VCaP (cell line): ENCODE data around the gene MAPK11.

Experiments used
- H3K27ac ChIP-seq: fragments of 450-650 bp; 2 replicates; pipeline ENCODE4 v1.5.1; 2017
- CTCF ChIP-seq: fragments of 450-650 bp; conservative IDR thresholded peaks from 2 replicates; pipeline ENCODE4 v1.5.1; 2017; ENCODE audit warnings: mild to moderate bottlenecking, moderate library complexity

The MAPK11 gene

GRCh38 chr22:50310949-50311444 lies 40.8 kb upstream of the MAPK11 start:
- H3K27ac ChIP-seq: no peak overlapping the region
- TF ChIP-seq CTCF: no peak

GRCh38 chr22:50310031-50310722 lies 40.0 kb upstream of the MAPK11 start:
- no peak overlapping the region for H3K27ac ChIP-seq
- TF ChIP-seq CTCF: no peak

GRCh38 chr22:50309601-50309991 lies 39.4 kb upstream of the MAPK11 start:
- TF ChIP-seq CTCF: no peak
- H3K27ac ChIP-seq: no peak overlapping the region

- no peak overlapping the region for H3K27ac ChIP-seq
These were observed 38.9 kb upstream of the MAPK11 start for GRCh38 chr22:50308986-50309600.

GRCh38 chr22:50308597-50308935 lies 38.4 kb upstream of the MAPK11 start:
- H3K27ac ChIP-seq: no peak overlapping the region
- TF ChIP-seq CTCF: no peak

More at GRCh38 chr22:50308986-50309600, 38.9 kb upstream of the MAPK11 start:
- TF ChIP-seq CTCF: no peak

GRCh38 chr22:50307890-50308596 lies 37.9 kb upstream of the MAPK11 start:
- TF ChIP-seq CTCF: no peak
- H3K27ac ChIP-seq: no peak overlapping the region
